HepG2 (cell line): ENCODE measurements around the gene MDP1. TPM values are rescaled to one million over a fixed set of nuclear protein-coding genes. Genes with fewer than 3 reads are reported as not detected.
A peak's percentile ranks its signal among the peaks of the same experiment; 100 is the strongest.

Experiments
- HHEX ChIP-seq: IDR thresholded peaks from 2 replicates; pipeline ENCODE4 v1.6.1; 2016; ENCODE audit warnings: control low read depth
- NFE2 ChIP-seq: sonication (generic); formaldehyde crosslinking; IDR thresholded peaks from 2 replicates; pipeline ENCODE4 v1.4.0; 2020; ENCODE audit warnings: missing genetic modification reagents
- POLR2AphosphoS5 ChIP-seq: IDR thresholded peaks from 2 replicates; pipeline ENCODE4 v1.6.1; 2012; ENCODE audit warnings: low read depth, low read length
- XBP1 ChIP-seq: sonication (generic); formaldehyde crosslinking; IDR thresholded peaks from 2 replicates; pipeline ENCODE4 v1.5.0; 2020; ENCODE audit warnings: missing genetic modification reagents
- ZNF256 ChIP-seq: sonication (generic); formaldehyde crosslinking; conservative IDR thresholded peaks from 2 replicates; pipeline ENCODE4 v1.4.0; 2020; ENCODE audit warnings: missing genetic modification reagents
- ZNF326 ChIP-seq: sonication (generic); formaldehyde crosslinking; IDR thresholded peaks from 2 replicates; pipeline ENCODE4 v1.4.0; 2020; ENCODE audit warnings: missing genetic modification reagents, borderline replicate concordance
- ZNF605 ChIP-seq: sonication (generic); formaldehyde crosslinking; IDR thresholded peaks from 2 replicates; pipeline ENCODE4 v1.8.0; 2022; ENCODE audit warnings: mild to moderate bottlenecking, missing genetic modification reagents
- ZNF674 ChIP-seq: sonication (generic); formaldehyde crosslinking; IDR thresholded peaks from 2 replicates; pipeline ENCODE4 v1.5.0; 2020; ENCODE audit warnings: low read depth, mild to moderate bottlenecking, missing genetic modification reagents
- polyA plus RNA-seq, 8 experiments: library from polyadenylated mRNA; depleted of rRNA in 3 of 8; stranded (reverse) in 7 of 8; unstranded in 1 of 8; fragments of >200 nt; fragmentation: Illumina TruSeq in 4 of 8; extraction: Trizol in 4 of 8; gene quantifications; 2 replicates each; pipeline versions ENCODE4 v1.2.1 to v1.2.3, GENCODE V29; 2011 to 2016; ENCODE audit warnings: low read depth in 4 of 8, missing spikeins in 1 of 8, mixed read lengths in 1 of 8; ENCODE audit not compliant: insufficient read depth in 1 of 8
- total RNA-seq, 5 experiments: library from RNA; depleted of rRNA; stranded (reverse); fragments of >200 nt; fragmentation: Illumina TruSeq; extraction: Trizol; gene quantifications; 2 replicates each; pipeline ENCODE4 v1.2.3, GENCODE V29; 2016; ENCODE audit warnings: low read depth in 1 of 5
- TF ChIP-seq, protein P1 (sequence below): sonication (generic); formaldehyde crosslinking; IDR thresholded peaks from 2 replicates; pipeline ENCODE4 v1.4.0; 2020; ENCODE audit warnings: missing genetic modification reagents, borderline replicate concordance
- TF ChIP-seq, protein P2 (sequence below): sonication (generic); formaldehyde crosslinking; IDR thresholded peaks from 2 replicates; pipeline ENCODE4 v1.8.0; 2022; ENCODE audit warnings: mild to moderate bottlenecking, missing genetic modification reagents, borderline replicate concordance
- TF ChIP-seq, protein P3 (sequence below): sonication (generic); formaldehyde crosslinking; IDR thresholded peaks from 2 replicates; pipeline ENCODE4 v1.4.0; 2020; ENCODE audit warnings: mild to moderate bottlenecking, missing genetic modification reagents
- TF ChIP-seq, protein P4 (sequence below): sonication (generic); formaldehyde crosslinking; IDR thresholded peaks from 2 replicates; pipeline ENCODE4 v1.4.0; 2020; ENCODE audit warnings: missing genetic modification reagents

Gene MDP1
- total and polyA plus RNA-seq, 2 of the 13 experiments (the other 11 are each of a cell fraction or from before 2014, with no cell fraction given) = 44.1 to 48.7 TPM

DNA sequence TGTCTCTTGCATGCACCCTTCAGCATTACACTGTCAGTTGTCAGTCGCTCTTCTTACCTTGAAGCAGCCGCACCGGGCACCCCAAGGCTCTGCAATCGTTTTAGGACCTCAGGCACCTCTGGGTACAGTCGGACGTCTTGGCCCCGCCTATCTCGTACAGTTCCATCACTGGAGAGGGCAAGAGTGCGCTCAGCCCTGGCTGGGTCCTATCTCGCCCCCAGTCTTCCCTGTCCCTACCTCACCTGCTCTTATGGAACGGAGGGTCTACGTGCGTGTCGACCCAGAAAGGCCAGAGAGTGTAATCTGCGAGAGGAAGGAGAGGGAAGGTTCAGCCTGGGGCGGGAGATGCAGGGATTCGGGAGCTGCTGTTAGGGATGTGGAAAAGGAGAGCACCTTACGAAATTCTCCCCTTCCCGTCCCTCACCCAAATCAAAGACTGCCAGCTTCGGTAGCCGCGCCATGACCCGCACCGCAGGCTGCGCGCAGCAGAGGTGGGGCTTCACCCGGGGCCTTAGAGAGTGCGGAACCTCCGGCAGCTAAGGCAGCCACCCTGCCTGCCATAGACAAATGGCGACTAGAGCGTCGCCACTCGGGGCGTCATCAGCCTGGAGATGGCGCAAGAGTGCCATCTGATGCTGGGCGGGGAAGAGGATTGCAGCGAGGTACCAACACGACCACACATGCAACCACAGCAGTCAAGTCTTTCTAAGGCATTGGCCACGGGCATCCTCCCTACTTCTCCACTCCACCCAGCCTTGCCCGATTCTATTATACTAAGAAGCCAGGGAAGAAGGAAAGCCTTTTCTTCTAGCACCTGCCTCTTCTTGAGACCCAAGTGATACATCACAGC is at the start of gene MDP1 (continued):
- TF ChIP-seq, protein P1, sequence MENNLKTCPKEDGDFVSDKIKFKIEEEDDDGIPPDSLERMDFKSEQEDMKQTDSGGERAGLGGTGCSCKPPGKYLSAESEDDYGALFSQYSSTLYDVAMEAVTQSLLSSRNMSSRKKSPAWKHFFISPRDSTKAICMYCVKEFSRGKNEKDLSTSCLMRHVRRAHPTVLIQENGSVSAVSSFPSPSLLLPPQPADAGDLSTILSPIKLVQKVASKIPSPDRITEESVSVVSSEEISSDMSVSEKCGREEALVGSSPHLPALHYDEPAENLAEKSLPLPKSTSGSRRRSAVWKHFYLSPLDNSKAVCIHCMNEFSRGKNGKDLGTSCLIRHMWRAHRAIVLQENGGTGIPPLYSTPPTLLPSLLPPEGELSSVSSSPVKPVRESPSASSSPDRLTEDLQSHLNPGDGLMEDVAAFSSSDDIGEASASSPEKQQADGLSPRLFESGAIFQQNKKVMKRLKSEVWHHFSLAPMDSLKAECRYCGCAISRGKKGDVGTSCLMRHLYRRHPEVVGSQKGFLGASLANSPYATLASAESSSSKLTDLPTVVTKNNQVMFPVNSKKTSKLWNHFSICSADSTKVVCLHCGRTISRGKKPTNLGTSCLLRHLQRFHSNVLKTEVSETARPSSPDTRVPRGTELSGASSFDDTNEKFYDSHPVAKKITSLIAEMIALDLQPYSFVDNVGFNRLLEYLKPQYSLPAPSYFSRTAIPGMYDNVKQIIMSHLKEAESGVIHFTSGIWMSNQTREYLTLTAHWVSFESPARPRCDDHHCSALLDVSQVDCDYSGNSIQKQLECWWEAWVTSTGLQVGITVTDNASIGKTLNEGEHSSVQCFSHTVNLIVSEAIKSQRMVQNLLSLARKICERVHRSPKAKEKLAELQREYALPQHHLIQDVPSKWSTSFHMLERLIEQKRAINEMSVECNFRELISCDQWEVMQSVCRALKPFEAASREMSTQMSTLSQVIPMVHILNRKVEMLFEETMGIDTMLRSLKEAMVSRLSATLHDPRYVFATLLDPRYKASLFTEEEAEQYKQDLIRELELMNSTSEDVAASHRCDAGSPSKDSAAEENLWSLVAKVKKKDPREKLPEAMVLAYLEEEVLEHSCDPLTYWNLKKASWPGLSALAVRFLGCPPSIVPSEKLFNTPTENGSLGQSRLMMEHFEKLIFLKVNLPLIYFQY (CRISPR knock-in tag) = peak; percentile 86; the same call in 1 of the 2 replicates
- TF ChIP-seq ZNF256 (CRISPR knock-in tag) = peak; percentile 98; the same call in 1 of the 2 replicates
- TF ChIP-seq, protein P2, sequence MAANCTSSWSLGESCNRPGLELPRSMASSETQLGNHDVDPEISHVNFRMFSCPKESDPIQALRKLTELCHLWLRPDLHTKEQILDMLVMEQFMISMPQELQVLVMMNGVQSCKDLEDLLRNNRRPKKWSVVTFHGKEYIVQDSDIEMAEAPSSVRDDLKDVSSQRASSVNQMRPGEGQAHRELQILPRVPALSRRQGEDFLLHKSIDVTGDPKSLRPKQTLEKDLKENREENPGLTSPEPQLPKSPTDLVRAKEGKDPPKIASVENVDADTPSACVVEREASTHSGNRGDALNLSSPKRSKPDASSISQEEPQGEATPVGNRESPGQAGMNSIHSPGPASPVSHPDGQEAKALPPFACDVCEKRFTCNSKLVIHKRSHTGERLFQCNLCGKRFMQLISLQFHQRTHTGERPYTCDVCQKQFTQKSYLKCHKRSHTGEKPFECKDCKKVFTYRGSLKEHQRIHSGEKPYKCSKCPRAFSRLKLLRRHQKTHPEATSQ (CRISPR knock-in tag) = peak; percentile 98
- TF ChIP-seq XBP1 (CRISPR knock-in tag) = no peak
- TF ChIP-seq ZNF605 = peak; percentile 99
- peak; percentile 92 for TF ChIP-seq POLR2AphosphoS5
- TF ChIP-seq HHEX (CRISPR knock-in tag) = peak; percentile 92
- no peak for TF ChIP-seq ZNF674 (CRISPR knock-in tag)
- TF ChIP-seq, protein P3, sequence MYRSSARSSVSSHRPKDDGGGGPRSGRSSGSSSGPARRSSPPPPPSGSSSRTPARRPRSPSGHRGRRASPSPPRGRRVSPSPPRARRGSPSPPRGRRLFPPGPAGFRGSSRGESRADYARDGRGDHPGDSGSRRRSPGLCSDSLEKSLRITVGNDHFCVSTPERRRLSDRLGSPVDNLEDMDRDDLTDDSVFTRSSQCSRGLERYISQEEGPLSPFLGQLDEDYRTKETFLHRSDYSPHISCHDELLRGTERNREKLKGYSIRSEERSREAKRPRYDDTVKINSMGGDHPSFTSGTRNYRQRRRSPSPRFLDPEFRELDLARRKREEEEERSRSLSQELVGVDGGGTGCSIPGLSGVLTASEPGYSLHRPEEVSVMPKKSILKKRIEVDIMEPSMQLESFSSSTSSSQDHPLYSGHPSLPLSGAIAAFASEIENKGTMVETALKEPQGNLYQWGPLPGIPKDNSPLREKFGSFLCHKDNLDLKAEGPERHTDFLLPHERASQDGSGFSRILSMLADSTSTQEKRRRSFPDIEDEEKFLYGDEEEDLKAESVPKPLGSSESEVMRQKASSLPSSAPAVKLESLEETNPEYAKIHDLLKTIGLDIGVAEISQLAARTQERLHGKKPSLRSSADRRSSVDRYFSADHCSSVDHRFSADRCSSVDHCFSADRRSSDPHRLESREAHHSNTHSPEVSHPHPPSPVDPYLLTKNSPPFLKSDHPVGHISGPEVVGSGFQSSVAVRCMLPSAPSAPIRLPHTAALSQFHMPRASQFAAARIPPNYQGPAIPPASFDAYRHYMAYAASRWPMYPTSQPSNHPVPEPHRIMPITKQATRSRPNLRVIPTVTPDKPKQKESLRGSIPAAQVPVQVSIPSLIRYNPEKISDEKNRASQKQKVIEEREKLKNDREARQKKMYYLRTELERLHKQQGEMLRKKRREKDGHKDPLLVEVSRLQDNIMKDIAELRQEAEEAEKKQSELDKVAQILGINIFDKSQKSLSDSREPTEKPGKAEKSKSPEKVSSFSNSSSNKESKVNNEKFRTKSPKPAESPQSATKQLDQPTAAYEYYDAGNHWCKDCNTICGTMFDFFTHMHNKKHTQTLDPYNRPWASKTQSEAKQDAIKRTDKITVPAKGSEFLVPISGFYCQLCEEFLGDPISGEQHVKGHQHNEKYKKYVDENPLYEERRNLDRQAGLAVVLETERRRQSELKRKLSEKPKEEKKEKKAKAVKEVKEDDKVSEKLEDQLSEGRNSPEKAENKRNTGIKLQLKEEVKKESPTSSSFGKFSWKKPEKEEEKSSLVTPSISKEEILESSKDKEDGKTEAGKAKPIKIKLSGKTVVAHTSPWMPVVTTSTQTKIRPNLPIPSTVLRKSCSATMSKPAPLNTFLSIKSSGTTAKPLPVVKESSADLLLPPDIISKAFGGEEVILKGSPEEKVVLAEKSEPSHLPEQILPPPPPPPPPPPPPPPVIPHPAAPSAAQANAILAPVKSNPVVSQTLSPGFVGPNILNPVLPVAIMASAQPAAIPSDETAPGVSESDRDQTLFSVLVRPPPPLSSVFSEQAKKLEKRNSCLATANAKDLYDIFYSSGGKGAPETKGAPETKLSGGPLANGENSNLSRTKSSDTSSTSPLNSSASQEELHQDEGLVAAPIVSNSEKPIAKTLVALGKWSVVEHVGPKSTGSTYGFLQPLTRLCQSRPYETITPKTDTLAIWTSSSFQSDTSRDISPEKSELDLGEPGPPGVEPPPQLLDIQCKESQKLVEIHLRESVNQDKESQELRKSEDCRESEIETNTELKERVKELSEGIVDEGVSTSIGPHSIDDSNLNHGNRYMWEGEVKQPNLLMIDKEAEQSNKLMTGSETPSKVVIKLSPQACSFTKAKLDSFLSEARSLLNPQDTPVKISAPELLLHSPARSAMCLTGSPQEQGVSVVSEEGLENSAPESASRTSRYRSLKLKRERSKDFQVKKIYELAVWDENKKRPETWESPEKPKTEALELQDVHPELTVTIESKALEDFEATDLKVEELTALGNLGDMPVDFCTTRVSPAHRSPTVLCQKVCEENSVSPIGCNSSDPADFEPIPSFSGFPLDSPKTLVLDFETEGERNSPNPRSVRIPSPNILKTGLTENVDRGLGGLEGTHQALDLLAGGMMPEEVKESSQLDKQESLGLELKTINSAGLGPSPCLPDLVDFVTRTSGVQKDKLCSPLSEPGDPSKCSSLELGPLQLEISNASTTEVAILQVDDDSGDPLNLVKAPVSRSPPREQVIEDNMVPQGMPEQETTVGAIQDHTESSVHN (CRISPR knock-in tag) = peak; percentile 95
- TF ChIP-seq, protein P4, sequence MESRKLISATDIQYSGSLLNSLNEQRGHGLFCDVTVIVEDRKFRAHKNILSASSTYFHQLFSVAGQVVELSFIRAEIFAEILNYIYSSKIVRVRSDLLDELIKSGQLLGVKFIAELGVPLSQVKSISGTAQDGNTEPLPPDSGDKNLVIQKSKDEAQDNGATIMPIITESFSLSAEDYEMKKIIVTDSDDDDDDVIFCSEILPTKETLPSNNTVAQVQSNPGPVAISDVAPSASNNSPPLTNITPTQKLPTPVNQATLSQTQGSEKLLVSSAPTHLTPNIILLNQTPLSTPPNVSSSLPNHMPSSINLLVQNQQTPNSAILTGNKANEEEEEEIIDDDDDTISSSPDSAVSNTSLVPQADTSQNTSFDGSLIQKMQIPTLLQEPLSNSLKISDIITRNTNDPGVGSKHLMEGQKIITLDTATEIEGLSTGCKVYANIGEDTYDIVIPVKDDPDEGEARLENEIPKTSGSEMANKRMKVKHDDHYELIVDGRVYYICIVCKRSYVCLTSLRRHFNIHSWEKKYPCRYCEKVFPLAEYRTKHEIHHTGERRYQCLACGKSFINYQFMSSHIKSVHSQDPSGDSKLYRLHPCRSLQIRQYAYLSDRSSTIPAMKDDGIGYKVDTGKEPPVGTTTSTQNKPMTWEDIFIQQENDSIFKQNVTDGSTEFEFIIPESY (CRISPR knock-in tag) = 0 out of 2 replicates have a peak, but pooled peaks have one; percentile 71
- TF ChIP-seq NFE2 (CRISPR knock-in tag) = no peak; the same call in 1 of the 2 replicates
- peak; percentile 95; the same call in 1 of the 2 replicates for TF ChIP-seq ZNF326 (CRISPR knock-in tag)
